HepG2 (cell line): ENCODE results near the gene MGLL.

Experiments
- CC2D1A ChIP-seq: sonication (generic); formaldehyde crosslinking; IDR thresholded peaks from 2 replicates; pipeline ENCODE4 v1.8.1; 2023; ENCODE audit warnings: mild to moderate bottlenecking, missing genetic modification reagents
- MAFK ChIP-seq, 2 experiments: IDR thresholded peaks in 1 of 2; conservative IDR thresholded peaks in 1 of 2; 2 replicates each; pipeline ENCODE4 v1.6.1; 2011; ENCODE audit warnings: improper control_type of control experiment in 2 of 2, low read length in 2 of 2

GRCh38 chr3:127735767-127736693, 86.3 kb downstream of the MGLL start:
- no peak for TF ChIP-seq CC2D1A (CRISPR knock-in tag)
- TF ChIP-seq MAFK (conservative IDR thresholded peaks at IDR 0.05 in 1 of 2, IDR thresholded peaks at IDR 0.05 in 1 of 2; ENCODE audit: low read length in 2 of 2), result no peak
